Endothelial cell (in vitro differentiated cells): ENCODE data around the gene ZNF367. TPM values are rescaled to one million over a fixed set of nuclear protein-coding genes. Genes with fewer than 3 reads are reported as not detected.

Source experiments
- DNase-seq: peaks from one replicate; pipeline ENCODE4 v3.0.0; 2021; ENCODE audit warnings: low spot score
- H3K27ac Mint-ChIP-seq: one replicate; pipeline ENCODE4 v1.8.0; 2021; ENCODE audit warnings: mixed read lengths, inconsistent platforms; ENCODE audit not compliant: unreplicated experiment
- H3K27me3 Mint-ChIP-seq: one replicate; pipeline ENCODE4 v1.8.0; 2021; ENCODE audit warnings: mild to moderate bottlenecking, moderate library complexity, mixed read lengths, inconsistent platforms; ENCODE audit not compliant: unreplicated experiment
- H3K36me3 Mint-ChIP-seq: one replicate; pipeline ENCODE4 v1.8.0; 2021; ENCODE audit warnings: mild to moderate bottlenecking, low read depth, mixed read lengths, inconsistent platforms; ENCODE audit not compliant: unreplicated experiment
- H3K4me1 Mint-ChIP-seq: one replicate; pipeline ENCODE4 v1.8.0; 2021; ENCODE audit warnings: mild to moderate bottlenecking, mixed read lengths, inconsistent platforms; ENCODE audit not compliant: unreplicated experiment
- H3K4me3 Mint-ChIP-seq: one replicate; pipeline ENCODE4 v1.8.0; 2021; ENCODE audit warnings: mild to moderate bottlenecking, mixed read lengths, inconsistent platforms; ENCODE audit not compliant: unreplicated experiment
- H3K9me3 Mint-ChIP-seq: one replicate; pipeline ENCODE4 v1.8.0; 2021; ENCODE audit warnings: mixed read lengths, inconsistent platforms; ENCODE audit not compliant: unreplicated experiment
- total RNA-seq: library from RNA; stranded (reverse); fragmentation: NEBNext Ultra II Directional; extraction: Animal tissue kit (Norgen Biotek cat#: 25700); gene quantifications from one replicate; pipeline ENCODE4 v1.2.1, GENCODE V29; 2021; ENCODE audit not compliant: unreplicated experiment
- TF ChIP-seq, protein P1 (sequence below): fragments of 200-600 bp; sonication (generic); IDR thresholded peaks from one replicate; pipeline ENCODE4 v1.5.0; 2021; ENCODE audit warnings: antibody characterized with exemption; ENCODE audit not compliant: unreplicated experiment

The ZNF367 gene
- total RNA-seq, 1 donor from 2014 or later: 2.2 TPM

DNA sequence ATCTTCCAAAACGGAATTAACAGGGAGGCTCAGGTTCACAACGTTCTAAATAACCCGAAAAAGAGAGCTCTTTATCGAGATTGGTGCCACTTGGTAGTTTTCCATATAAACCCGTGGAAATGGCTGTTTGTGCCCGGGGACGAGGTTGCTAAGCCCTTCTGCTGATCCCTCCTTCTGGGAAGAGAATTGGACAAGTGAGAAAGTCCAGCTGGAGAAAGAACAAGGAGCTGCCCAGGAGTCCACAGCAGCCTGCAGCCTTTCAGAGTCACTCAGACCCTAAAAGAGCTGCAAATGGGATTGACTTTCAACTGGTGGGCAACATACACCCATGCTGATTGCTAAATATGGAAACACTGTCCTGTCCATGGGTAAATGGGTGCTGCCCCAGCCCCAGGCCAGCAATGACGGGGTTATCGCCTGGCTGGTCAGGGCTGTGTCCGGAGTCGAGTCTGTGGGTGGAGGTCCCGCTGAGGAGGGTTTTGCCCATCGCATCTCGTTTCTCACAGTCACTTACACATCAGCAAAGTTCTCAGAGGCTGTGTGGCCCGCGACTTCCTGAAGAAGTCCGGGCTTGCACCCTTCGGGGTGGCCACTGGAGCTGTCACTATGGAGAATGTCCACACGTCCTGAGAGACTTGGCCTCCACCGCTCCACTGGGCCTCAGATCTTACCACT, 75.5 kb downstream of the ZNF367 start:
- Mint-ChIP-seq H3K9me3 (no peaks in the 10 kb centered on the region), H3K27ac (no peak overlapping the region), H3K4me1 (peaks cover 10% of the 10 kb centered on the region), H3K4me3 (no peak overlapping the region), H3K27me3 (peaks cover 1% of the 10 kb centered on the region), H3K36me3 (peaks cover 1% of the 10 kb centered on the region)
- TF ChIP-seq, protein P1, sequence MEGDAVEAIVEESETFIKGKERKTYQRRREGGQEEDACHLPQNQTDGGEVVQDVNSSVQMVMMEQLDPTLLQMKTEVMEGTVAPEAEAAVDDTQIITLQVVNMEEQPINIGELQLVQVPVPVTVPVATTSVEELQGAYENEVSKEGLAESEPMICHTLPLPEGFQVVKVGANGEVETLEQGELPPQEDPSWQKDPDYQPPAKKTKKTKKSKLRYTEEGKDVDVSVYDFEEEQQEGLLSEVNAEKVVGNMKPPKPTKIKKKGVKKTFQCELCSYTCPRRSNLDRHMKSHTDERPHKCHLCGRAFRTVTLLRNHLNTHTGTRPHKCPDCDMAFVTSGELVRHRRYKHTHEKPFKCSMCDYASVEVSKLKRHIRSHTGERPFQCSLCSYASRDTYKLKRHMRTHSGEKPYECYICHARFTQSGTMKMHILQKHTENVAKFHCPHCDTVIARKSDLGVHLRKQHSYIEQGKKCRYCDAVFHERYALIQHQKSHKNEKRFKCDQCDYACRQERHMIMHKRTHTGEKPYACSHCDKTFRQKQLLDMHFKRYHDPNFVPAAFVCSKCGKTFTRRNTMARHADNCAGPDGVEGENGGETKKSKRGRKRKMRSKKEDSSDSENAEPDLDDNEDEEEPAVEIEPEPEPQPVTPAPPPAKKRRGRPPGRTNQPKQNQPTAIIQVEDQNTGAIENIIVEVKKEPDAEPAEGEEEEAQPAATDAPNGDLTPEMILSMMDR: no peak
- DNase-seq: no peak

DNA sequence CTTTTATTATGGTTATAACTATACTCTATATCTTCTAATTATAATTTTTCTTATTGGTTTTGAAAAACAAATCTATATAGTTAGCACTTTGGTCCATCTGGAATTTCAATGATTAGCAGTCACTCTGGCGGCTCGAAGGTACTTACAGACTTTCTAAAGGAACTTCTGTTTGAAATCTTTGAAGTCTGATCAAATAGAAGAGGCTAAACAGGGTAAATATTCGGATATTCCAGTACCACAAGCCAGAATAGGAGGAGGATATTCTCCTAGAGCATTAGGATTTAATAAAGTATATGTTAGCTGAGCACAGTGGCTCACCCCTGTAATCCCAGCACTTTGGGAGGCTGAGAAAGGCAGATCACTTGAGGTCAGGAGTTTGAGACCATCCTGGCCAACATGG, 77.5 kb downstream of the ZNF367 start:
- Mint-ChIP-seq H3K27ac (no peak overlapping the region), H3K36me3 (no peaks in the 10 kb centered on the region), H3K4me3 (no peak overlapping the region), H3K27me3 (no peaks in the 10 kb centered on the region), H3K9me3 (no peaks in the 10 kb centered on the region), H3K4me1 (peaks cover 4% of the 10 kb centered on the region)
- DNase-seq: no peak
- TF ChIP-seq, protein P1: no peak

DNA sequence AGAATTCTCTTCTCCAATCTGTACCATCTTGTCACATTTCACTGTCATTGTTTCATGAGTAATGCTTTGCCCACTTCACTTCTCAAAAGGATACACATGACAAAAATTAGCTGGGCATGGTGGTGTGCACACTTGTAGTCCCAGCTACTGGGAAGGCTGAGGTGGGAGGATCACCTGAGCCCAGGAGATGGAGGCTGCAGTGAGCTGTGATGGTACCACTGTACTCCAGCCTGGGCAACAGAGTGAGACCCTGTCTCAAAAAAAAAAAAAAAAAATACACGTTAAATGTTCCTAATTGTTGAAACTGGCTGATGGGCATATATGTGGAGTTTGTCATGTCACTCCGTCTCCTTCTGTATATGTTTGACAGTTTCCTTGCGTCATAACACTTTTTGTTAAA, 79.9 kb downstream of the ZNF367 start:
- H3K4me1 Mint-ChIP-seq: no peaks in the 10 kb centered on the region
- no peaks in the 10 kb centered on the region for H3K9me3 Mint-ChIP-seq
- no peaks in the 10 kb centered on the region for H3K27me3 Mint-ChIP-seq
- H3K4me3 Mint-ChIP-seq: no peak overlapping the region
- H3K36me3 Mint-ChIP-seq: peaks cover 3% of the 10 kb centered on the region
- no peak overlapping the region for H3K27ac Mint-ChIP-seq
- DNase-seq: no peak
- TF ChIP-seq, protein P1: no peak

Other genes with a start within 250 kb of the ZNF367 start
- gene HSD17B3, start 116.2 kb downstream of the ZNF367 start, total RNA-seq: not detected
- 27.2 TPM for gene SLC35D2, start 34.7 kb downstream of the ZNF367 start, total RNA-seq
- gene HABP4, start 31.8 kb upstream of the ZNF367 start, total RNA-seq: 7.5 TPM
- 21.4 TPM for gene CDC14B, start 201.5 kb upstream of the ZNF367 start, total RNA-seq
- 17.5 TPM for gene PRXL2C, start 236.9 kb upstream of the ZNF367 start, total RNA-seq